Measurements from ENCODE around the gene AGAP5.

AGAP5 gene

GRCh38 chr10:73653701-73654100 lies 44.2 kb downstream of the AGAP5 start:
- no peak for DNase-seq (ENCODE audit: low spot score)

DNA sequence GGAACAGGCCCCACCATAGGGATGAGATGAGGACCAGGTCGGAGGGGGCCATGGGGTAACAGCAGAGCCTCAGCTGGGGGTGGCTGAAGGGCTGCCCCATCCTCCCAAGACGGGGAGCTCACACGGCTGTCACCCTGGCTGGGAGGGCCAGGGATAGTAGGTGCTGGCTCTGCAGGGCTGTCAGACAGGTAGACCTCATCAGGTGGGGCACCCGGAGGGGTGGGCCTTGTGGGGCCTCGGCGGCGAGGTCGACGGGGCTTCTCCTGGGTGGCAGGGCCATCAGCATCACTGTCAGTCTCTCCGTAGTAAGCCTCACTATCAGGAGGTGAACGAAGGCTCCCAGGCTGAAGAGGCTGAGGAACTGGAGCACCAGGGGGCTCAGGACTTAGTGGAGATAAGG lies 44.7 kb downstream of the AGAP5 start:
- DNase-seq (ENCODE audit: low spot score): no peak

DNA sequence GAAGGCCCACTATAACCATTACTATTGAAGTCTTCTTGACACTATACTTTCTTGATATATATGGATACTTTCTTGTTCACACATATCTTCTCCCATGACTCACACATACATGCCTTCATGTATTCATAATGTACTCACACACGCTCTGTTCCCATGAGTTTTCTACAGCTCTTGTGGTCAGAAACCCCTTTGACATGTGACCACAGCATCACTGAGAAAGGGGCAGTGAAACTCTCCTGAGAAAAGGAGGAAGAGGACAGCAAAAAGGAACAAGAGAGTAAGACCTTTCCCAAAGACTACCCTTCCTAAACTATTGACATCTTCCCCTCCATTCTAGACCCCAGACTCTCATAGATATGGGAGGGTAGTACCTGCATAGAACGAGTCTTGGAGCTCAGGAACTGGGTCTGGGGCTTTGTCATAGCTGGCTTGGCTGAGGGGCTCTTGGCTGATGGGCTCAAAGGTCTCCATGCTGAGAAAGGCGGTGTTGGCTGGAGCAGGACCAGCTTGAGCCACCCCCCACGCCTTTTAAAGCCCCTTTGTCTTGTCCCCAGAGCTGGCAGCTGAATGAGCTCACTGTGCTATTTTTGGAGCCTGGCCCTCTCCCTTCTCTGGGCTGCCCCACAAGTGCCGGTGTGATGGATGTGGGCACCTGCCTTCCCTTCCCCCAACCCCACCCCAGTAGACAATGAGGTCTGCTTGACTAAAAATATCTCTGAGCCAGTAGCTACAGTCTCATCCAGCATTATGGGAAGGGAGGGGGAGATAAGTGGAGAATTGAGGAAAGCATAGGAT lies 47.2 kb downstream of the AGAP5 start:
- no peak for DNase-seq (ENCODE audit: low spot score)

GRCh38 chr10:73649876-73650536 lies 47.9 kb downstream of the AGAP5 start:
- DNase-seq (ENCODE audit: low spot score): no peak

DNA sequence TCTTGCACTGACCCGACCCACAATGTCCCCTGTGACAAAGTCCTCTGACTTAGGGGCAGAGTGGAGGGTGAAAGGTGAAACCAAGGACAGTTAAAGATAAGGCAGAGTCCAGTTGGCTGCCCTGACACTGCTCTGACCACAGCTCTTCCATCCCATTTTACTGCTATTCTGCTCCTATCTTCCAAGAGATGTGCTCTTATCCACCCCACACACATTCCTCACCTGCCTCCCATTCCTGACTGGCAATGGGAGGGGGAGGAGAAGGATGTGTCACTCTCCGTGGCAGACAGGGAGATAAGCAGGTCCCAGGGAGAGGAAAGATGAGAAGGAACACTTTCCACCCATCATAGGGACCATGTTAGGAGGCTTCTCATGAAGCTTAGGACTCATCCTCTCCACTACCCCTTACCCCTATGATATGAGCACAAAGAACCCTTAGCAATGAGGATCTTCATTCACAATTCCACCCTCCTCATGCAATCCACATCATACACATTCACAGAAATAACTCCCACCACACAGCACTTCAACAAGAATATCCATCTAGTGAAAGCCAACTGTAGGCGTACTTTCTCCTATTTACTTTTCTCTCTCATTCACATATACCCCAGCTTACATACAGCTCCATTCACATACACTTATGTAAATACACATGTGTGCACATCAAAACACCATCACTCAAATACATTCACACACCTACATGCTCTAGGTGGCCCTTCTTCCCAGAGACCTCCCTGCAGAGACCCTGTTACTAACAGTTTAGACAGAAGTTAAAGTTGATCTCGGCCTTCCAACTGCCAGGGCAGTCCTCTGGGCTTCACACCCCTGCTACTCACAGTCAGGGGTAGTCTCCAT lies 48.7 kb downstream of the AGAP5 start:
- DNase-seq (ENCODE audit: low spot score): no peak

- DNase-seq (ENCODE audit: low spot score): no peak
Measured at GRCh38 chr10:73647875-73648651, 49.8 kb downstream of the AGAP5 start.

DNA sequence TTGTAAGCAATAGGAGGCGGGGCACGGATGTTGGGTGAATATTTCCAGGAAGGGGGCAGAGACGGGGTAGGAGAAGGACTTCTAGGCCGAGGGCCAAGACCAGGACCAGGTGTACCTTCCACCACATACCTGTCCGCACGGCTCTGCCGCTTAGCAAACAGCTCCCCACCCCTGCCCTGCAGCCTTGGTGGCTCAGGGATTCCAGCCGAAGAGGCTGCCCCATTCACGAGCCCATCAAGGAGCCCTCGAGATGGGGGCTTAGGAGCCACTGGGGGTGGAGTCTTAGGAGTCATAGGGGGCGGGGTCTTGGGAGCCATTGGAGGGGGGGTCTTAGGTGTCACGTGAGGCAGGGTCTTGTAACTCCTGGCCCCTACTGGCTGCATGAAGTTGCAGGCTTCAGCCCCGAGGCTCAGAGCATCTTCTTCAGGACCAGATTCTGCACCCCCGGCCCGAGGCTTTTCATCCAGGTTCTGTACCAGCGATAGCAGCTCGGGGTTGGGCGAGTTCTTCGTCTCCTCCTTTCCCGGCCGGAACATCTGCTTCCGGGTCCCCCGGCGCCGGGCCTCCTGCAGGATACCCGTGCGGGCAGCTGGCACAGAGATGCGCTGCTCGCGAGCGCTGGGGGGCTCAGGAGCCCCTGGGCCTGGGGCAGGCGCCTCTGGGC lies 50.6 kb downstream of the AGAP5 start:
- no peak for DNase-seq (ENCODE audit: low spot score)

DNA sequence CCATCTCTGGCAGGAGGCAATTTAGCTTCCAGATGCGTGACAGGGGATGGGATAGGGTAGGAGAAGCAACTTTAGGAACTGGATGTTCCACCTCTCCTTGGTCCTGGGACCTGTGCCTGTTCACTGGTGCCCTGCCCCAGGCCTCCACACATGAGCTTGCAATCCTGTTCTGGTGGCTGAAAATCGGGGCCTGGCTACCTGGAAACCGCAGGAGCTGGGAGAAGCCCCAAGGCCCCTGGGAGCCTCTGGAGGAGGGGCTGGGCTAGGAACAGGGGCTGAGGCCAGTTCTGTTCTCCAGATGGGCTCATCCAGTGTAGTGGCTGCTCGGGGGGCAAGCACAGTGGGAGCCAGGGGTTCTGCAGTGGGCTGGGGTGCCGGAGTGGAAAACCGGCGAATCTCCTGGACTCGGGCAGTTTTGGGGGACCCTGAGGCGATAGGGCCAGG lies 51.3 kb downstream of the AGAP5 start:
- DNase-seq (ENCODE audit: low spot score): no peak

DNA sequence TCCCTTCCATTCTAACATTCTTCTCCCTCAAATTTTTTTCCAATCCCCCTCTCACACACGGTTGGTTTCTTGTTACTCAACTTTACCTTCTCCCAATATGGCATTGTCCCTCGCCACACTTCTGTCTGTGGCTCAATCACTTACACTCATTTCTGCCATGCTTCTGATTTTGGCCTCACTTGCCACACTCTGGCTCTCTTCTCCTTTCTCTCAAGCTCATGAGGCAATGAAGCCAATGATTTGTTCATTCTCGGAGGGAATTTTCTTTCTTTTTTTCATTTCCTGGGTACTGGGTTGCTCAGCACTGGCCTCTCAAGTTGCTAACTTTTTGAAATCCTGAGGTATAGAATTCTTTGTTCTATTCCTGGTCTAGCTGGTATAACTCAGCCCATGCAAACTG lies 52.7 kb downstream of the AGAP5 start:
- no peak for DNase-seq (ENCODE audit: low spot score)

- no peak for DNase-seq (ENCODE audit: low spot score)
Measured at GRCh38 chr10:73644767-73645166, 53.1 kb downstream of the AGAP5 start.

DNA sequence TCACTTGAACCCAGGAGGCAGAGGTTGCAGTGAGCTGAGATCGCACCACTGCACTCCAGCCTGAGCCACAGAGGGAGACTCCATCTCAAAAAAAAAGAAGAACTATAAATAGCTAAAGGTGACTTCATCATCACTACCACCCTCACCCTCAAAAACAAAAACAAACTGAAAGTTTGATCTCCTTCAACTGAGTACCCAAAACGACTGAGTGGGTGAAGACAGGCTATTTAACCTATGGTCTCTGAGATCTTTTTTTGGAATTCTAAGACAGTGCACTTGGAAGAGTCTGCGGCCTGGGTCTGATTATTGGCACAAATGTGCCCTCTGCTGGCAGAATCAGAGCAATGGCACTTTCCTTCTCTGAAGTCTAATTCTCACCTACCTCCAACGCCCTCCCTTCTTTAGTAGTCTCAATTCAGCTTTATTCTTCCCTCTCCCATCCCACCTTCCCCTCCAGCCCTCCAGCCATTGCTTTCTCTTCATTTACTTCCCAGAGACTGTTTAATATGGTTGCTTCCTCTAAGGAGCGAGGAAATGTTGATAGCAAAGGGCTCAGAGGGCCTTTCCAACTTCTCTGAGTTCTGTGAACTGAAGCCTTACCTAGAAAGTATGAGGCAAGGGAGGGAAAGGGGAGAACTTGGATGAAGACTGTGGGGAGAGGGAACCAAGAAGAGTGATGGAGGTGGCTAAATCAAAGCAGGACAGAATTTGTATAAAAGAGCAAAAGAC lies 53.7 kb downstream of the AGAP5 start:
- DNase-seq (ENCODE audit: low spot score): peak; percentile 69

- DNase-seq (ENCODE audit: low spot score): no peak
Measured at GRCh38 chr10:73643362-73643761, 54.5 kb downstream of the AGAP5 start.

DNA sequence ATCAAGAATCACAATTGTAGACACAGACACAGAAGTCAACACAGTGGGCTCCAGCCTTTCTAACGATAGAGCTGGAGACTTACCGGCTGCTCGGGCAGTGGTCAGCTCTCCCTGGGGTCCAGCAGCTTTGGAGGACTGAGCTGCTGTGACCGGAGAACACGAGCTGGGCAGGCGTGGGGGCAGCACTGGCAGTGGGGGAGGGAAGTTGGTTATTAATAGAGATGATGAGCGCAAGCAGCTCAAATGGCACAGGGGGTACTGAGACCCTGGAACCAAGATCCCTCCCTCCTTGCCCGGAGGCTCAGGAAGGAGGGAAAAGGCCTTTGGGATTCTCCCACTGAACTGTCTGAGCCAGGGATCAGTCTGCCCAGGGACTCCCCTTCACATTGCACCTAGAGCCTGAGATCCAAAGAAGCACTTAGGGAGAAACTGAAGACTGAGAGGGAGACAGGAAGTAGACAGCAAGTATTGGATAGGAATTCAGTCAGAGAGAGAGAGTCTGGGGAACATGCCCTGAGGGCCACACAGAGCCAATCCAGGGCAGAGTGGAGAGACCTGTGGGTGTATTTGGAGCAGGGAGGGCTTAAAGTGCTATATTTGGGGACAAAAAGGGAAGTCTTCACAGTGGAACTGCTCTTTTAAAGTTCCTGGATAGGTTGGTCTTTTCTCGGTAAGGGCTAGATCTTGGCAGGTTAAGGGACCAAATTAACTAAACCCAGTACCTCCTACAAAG lies 56.4 kb downstream of the AGAP5 start, which contains the start of gene MYOZ1:
Gene MYOZ1, minus strand, starts transcription at position 147 of the 733 bp plus-strand sequence. CDS start 1,457 bp downstream, outside the sequence.
- no peak for DNase-seq (ENCODE audit: low spot score)

- DNase-seq (ENCODE audit: low spot score): no peak
Measured at GRCh38 chr10:73639286-73639685, 58.6 kb downstream of the AGAP5 start.

DNA sequence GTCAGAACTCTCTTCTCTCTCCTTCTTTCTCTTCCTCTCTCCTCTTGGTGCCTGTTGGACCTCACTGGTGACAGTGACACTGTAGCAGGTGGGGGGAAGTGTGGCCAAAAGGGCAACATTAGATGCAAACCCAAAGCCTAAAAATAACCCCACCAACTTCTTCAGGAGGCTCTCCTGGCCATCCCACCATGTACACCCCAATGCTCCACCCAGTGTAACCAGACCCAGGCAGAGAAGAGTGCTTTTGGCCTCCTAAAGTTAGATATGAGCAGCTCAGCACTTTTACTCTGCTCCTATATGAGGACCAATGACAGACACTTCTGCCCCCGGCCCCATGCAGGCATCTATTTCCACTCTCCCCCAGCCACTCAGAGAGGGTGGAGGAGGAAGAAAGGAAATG lies 62.1 kb downstream of the AGAP5 start:
- no peak for DNase-seq (ENCODE audit: low spot score)

DNA sequence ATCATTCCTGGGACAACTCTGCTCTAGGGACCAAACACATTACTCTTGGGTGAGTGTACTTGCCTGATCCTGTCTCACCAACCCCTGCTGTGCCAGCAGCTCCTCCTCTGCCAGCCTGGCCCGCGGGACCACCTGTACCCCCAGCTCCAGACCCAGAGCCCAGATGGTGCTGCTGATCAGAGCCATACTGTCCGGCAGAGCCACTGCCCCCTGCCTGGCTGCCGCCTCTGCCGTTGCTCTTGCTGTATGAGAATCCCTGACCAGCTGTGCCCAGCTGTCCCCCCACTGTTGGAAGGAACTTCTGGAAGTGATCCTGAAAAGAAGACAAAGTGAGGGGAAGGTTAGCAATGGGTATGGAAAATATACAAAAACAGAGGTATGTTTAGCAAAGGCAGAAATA lies 63.5 kb downstream of the AGAP5 start:
- no peak for DNase-seq (ENCODE audit: low spot score)

DNA sequence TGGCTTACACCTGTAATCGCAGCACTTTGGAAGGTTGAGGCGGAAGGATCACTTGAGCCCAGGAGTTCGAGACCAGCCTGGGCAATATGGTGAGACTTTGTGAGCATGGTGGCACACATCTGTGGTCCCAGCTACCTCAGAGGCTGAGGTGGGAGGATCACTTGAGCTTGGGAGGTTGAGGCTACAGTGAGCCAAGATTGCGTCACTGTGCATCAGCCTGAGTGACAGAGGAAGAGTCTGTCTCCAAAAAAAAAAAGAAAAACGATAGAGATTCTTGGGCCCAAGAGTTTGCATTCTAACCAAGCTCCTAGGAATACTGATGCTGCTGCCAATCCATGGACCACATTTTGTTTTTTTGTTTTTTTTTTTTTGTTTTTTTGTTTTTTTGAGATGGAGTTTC lies 68.7 kb downstream of the AGAP5 start:
- no peak for DNase-seq (ENCODE audit: low spot score)

- DNase-seq (ENCODE audit: low spot score): no peak
Measured at GRCh38 chr10:73628405-73628804, 69.5 kb downstream of the AGAP5 start.

DNA sequence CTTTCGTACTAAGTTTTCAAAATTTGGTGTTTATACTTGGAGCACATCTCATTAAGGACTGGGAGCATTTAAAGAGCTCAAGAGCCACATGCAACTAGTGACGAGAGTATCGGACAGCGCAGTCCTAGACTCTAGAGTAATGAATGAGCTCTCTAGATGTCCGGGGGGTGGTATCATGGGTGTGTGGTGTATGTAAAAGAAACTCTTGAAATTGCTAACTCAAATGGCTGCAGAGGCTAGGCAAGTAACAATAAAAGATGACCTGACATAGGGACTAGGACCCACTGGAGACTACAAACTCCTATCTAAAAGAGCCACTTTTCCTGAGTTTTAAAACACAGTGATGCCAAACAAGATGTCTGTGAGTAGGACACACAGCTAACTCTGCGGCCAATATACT lies 70.6 kb downstream of the AGAP5 start:
- no peak for DNase-seq (ENCODE audit: low spot score)
